Measurements from ENCODE around the gene RIC8B. TPM values are rescaled to one million over a fixed set of nuclear protein-coding genes. Genes with fewer than 3 reads are reported as not detected.

RIC8B gene
- total and polyA plus RNA-seq, 2 of the 8 experiments (the other 6 are each of a cell fraction or from before 2014, with no cell fraction given): 8.2 to 25.3 TPM

GRCh38 chr12:106774808-106775524 is 484 bp downstream of the RIC8B start:
- peaks cover 14 to 52% of the 10 kb centered on the region in 2 experiments for H3K79me2 ChIP-seq (ENCODE audit: control insufficient read depth in 1 of 2, insufficient read depth in 2 of 2, low read length in 2 of 2)
- no peak for FAIRE-seq

More at GRCh38 chr12:106774808-106775524, 484 bp downstream of the RIC8B start:
- Histone ChIP-seq H3K36me3 (ENCODE audit: control insufficient read depth in 2 of 4, insufficient read depth in 4 of 4, low read length in 3 of 4) (no peaks in the 10 kb centered on the region; a peak in 1 of 8 replicates), H3K9me3 (ENCODE audit: insufficient read depth in 2 of 2, low read depth in 1 of 2, low read length in 1 of 2) (no peaks in the 10 kb centered on the region), H2AK5ac (ENCODE audit: low read depth, low read length) (no peak overlapping the region), H3K4me1 (replicated peaks in 1 of 4; ENCODE audit: control insufficient read depth in 3 of 4, insufficient read depth in 4 of 4, low read length in 3 of 4) (peaks cover 0 to 10% (median 5%) of the 10 kb centered on the region in 4 experiments; a peak in 3 of 7 replicates), H3K4me3 (ENCODE audit: extremely low read depth in 1 of 4, insufficient read depth in 2 of 4, low read depth in 3 of 4, low read length in 4 of 4) (peak overlapping the region; percentile 77 to 92 (median 85)), H3K23me2 (ENCODE audit: low read depth, low read length) (peaks cover 7% of the 10 kb centered on the region; the same call in 1 of the 2 replicates), H3K9ac (replicated peaks in 1 of 4; ENCODE audit: extremely low read depth in 1 of 4, low read depth in 3 of 4, low read length in 3 of 4) (peak overlapping the region; percentile 54 to 86 (median 85)), H2BK12ac (ENCODE audit: low read depth, low read length) (no peak overlapping the region), H3K27ac (ENCODE audit: low read depth, low read length) (peak overlapping the region; percentile 92; the same call in 1 of the 2 replicates), H3K14ac (ENCODE audit: insufficient read length) (no peak overlapping the region), H2BK5ac (ENCODE audit: low read depth, low read length) (peak overlapping the region; percentile 93), H3K4ac (replicated peaks; ENCODE audit: insufficient read length, low read depth, low read length) (peak overlapping the region; percentile 73), H4K20me1 (replicated peaks in 1 of 2; ENCODE audit: control insufficient read depth in 1 of 2, insufficient read depth in 2 of 2, low read length in 2 of 2) (peaks cover 0 to 7% of the 10 kb centered on the region in 2 experiments), H4K8ac (ENCODE audit: extremely low read depth, insufficient read depth, low read length) (peak overlapping the region; percentile 97), H3K27me3 (replicated peaks in 1 of 4; ENCODE audit: control insufficient read depth in 3 of 4, extremely low read depth in 1 of 4, insufficient read depth in 3 of 4, low read length in 3 of 4) (no peaks in the 10 kb centered on the region), H3K4me2 (ENCODE audit: insufficient read depth in 1 of 2, low read depth in 2 of 2, low read length in 2 of 2) (peak overlapping the region; percentile 68 to 94), H3K18ac (ENCODE audit: extremely low read depth, low read length) (peak overlapping the region; percentile 81), H3K23ac (ENCODE audit: insufficient read length) (no peak overlapping the region), H2AFZ (ENCODE audit: low read length) (no peak overlapping the region), H4K91ac (replicated peaks; ENCODE audit: insufficient read length, low read length) (peak overlapping the region; percentile 34), H3K79me1 (ENCODE audit: low read depth, low read length) (peaks cover 2% of the 10 kb centered on the region; the same call in 1 of the 2 replicates), H2BK20ac (ENCODE audit: low read length) (no peak overlapping the region), H2BK15ac (ENCODE audit: low read length) (no peak overlapping the region), H4K5ac (ENCODE audit: insufficient read length, low read depth, low read length) (peak overlapping the region; percentile 53), H2BK120ac (replicated peaks; ENCODE audit: low read depth, low read length) (peak overlapping the region; percentile 9), H3K56ac (replicated peaks; ENCODE audit: insufficient read length, low read depth, low read length) (peak overlapping the region; percentile 87)
- ChIA-PET POLR2A (ENCODE audit: partially characterized antibody) (interaction anchor here (0.7 to 2.6 kb wide), 9 partner anchors 14 to 193 kb away, joined by 3 to 9 read pairs (median 4); no protein-coding TSS in a partner anchor), CTCF (ENCODE audit: partially characterized antibody) (interaction anchor here (0.9 to 2.9 kb wide), 10 partner anchors 15 to 417 kb away, joined by 3 to 13 read pairs (median 4); partner anchors contain the start of gene POLR3B)
- WGBS, 2 experiments (ENCODE audit: extremely low coverage in 1 of 2, insufficient coverage in 1 of 2, insufficient read length in 1 of 2, insufficient replicate concordance in 2 of 2, low coverage in 1 of 2, low lambda C conversion rate in 2 of 2, missing lambda C conversion rate in 1 of 2): 7% methylated on average over 26 of the region's 29 CpGs; no CpG with 5 or more reads in 1 of the 2 experiments
- TF ChIP-seq MAX (IDR thresholded peaks at IDR 0.05) (no peak; the same call in 1 of the 2 replicates), KDM4A (IDR thresholded peaks at IDR 0.05; ENCODE audit: low read depth, low read length, severe bottlenecking) (peak; percentile 75), RBBP5 (IDR thresholded peaks at IDR 0.05; ENCODE audit: borderline replicate concordance, low read depth, low read length) (peak; percentile 40), HDAC2 (IDR thresholded peaks at IDR 0.05; ENCODE audit: borderline replicate concordance in 1 of 2, low read depth in 2 of 2, low read length in 2 of 2) (0 out of 4 replicates have a peak, but pooled peaks of 1 of the 2 experiments have one; percentile 15), ASH2L (IDR thresholded peaks at IDR 0.05; ENCODE audit: low read length) (peak; percentile 47)
- no peak for DNase-seq (ENCODE audit: low read depth in 1 of 2, low spot score in 2 of 2)
